Esophagus muscularis mucosa (tissue), 3 donors: Measurements from ENCODE around the gene BIN1.

ENCODE experiments used
- POLR2A ChIP-seq: fragments of 450-650 bp; IDR thresholded peaks from one replicate; pipeline ENCODE4 v1.6.1; 2017; ENCODE audit warnings: antibody characterized with exemption, moderate library complexity, mild to moderate bottlenecking, low read depth
- POLR2AphosphoS5 ChIP-seq, 2 donors: sonication (generic); formaldehyde crosslinking; IDR thresholded peaks; one replicate each; pipeline ENCODE4 v1.6.1; 2017; ENCODE audit warnings: antibody characterized with exemption in 2 of 2
- TF ChIP-seq, protein P1 (sequence below), 3 experiments: fragments of 200-600 bp in 2 of 3; fragments of 450-650 bp in 1 of 3; sonication (generic) in 2 of 3; IDR thresholded peaks; one replicate each; pipeline ENCODE4 v1.5.1; 2017 to 2019; ENCODE audit warnings: antibody characterized with exemption in 3 of 3, mild to moderate bottlenecking in 2 of 3, moderate library complexity in 1 of 3

DNA sequence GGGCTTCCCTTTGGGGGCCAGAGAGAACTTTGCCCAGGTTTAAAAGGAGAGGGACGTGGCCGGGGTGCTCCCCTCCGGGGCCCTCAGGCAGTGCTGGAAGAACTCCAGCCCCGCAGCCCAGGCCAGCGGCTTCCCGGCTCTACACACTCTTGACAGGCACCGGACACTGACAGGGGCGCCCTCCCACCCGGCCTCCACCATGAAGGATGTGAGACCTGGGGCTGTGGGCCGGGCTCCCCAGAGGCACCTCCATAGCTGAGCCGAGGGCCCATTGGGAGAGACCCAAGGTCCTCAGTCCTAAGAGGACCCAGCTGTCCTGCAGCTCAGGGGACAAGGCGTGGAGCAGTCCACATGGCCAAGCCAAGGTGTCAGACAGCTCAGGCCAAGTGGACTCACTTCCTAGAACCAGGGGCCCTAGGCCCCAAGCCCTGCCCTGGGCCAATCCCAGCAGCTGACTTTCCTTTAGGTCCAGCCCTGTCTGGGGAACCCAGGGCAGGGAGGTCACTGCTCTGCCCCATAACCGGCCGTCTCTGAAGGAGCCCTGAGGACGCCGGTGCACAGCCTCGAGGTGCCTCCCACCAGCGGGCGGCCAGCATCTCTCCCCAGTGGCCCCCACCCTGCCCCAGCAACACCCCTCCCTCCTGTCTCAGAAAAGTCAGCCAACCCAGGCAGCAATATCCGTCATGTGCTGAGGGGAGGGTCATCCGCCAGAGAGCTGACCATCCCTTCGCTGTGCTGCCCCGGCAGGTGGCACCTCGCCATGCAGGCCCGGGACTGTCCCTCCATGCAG is 51.8 kb downstream of the BIN1 start:
- TF ChIP-seq POLR2A (no peak), POLR2AphosphoS5 (IDR thresholded peaks at IDR 0.05) (no peak)
- TF ChIP-seq, protein P1, sequence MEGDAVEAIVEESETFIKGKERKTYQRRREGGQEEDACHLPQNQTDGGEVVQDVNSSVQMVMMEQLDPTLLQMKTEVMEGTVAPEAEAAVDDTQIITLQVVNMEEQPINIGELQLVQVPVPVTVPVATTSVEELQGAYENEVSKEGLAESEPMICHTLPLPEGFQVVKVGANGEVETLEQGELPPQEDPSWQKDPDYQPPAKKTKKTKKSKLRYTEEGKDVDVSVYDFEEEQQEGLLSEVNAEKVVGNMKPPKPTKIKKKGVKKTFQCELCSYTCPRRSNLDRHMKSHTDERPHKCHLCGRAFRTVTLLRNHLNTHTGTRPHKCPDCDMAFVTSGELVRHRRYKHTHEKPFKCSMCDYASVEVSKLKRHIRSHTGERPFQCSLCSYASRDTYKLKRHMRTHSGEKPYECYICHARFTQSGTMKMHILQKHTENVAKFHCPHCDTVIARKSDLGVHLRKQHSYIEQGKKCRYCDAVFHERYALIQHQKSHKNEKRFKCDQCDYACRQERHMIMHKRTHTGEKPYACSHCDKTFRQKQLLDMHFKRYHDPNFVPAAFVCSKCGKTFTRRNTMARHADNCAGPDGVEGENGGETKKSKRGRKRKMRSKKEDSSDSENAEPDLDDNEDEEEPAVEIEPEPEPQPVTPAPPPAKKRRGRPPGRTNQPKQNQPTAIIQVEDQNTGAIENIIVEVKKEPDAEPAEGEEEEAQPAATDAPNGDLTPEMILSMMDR (IDR thresholded peaks at IDR 0.05) = no peak
